ENCODE data around the gene DDA1. TPM values are rescaled to one million over a fixed set of nuclear protein-coding genes. Genes with fewer than 3 reads are reported as not detected.
A peak's percentile ranks its signal among the peaks of the same experiment; 100 is the strongest.
"Not testable (repeated sequence)": the region's sequence is repeated elsewhere in the genome, so short reads cannot be mapped to it uniquely, and the experiment has no call there.

Gene DDA1
- total RNA-seq, 1 donor from 2014 or later = 32.2 TPM

- DNase-seq = no peak
- Histone ChIP-seq H3K4me1 (peaks cover 19% of the 10 kb centered on the region), H3K27ac (no peak overlapping the region), H3K4me3 (no peak overlapping the region), H3K36me3 (no peaks in the 10 kb centered on the region), H3K9me3 (no peaks in the 10 kb centered on the region), H3K27me3 (ENCODE audit: low read depth) (no peaks in the 10 kb centered on the region)
- ATAC-seq = no peak
- TF ChIP-seq CTCF (IDR thresholded peaks at IDR 0.05) = no peak
- intact Hi-C loops (cut with DNase I) = no loop called here
These were observed 44.0 kb downstream of the DDA1 start for GRCh38 chr19:17353386-17353785.

- intact Hi-C loops (cut with DNase I) = no loop called here
- Histone ChIP-seq H3K27me3 (ENCODE audit: low read depth) (no peaks in the 10 kb centered on the region), H3K4me1 (no peaks in the 10 kb centered on the region), H3K4me3 (no peak overlapping the region), H3K27ac (peak overlapping the region; percentile 54), H3K36me3 (no peaks in the 10 kb centered on the region), H3K9me3 (no peaks in the 10 kb centered on the region)
- DNase-seq (no peak), ATAC-seq (no peak)
- TF ChIP-seq CTCF (IDR thresholded peaks at IDR 0.05) = no peak
These were observed 47.8 kb downstream of the DDA1 start for GRCh38 chr19:17357078-17357666.

GRCh38 chr19:17357724-17358123 is 48.4 kb downstream of the DDA1 start:
- Histone ChIP-seq H3K4me3 (no peak overlapping the region), H3K36me3 (no peaks in the 10 kb centered on the region), H3K27me3 (ENCODE audit: low read depth) (no peaks in the 10 kb centered on the region), H3K4me1 (no peaks in the 10 kb centered on the region), H3K27ac (peak overlapping the region; percentile 54), H3K9me3 (no peaks in the 10 kb centered on the region)
- DNase-seq = no peak
- TF ChIP-seq CTCF (IDR thresholded peaks at IDR 0.05) = no peak
- intact Hi-C loops (cut with DNase I) = no loop called here
- peak; percentile 81 to 95 for ATAC-seq

- Histone ChIP-seq H3K9me3 (no peaks in the 10 kb centered on the region), H3K4me3 (no peak overlapping the region), H3K27ac (peak overlapping the region; percentile 54), H3K4me1 (no peaks in the 10 kb centered on the region), H3K36me3 (no peaks in the 10 kb centered on the region), H3K27me3 (ENCODE audit: low read depth) (no peaks in the 10 kb centered on the region)
- intact Hi-C loops (cut with DNase I) = no loop called here
- DNase-seq = no peak
- TF ChIP-seq CTCF (IDR thresholded peaks at IDR 0.05) = no peak
- peak; percentile 64 to 71 for ATAC-seq
These were observed 49.0 kb downstream of the DDA1 start for GRCh38 chr19:17358395-17358794.

GRCh38 chr19:17359905-17360800 is 50.8 kb downstream of the DDA1 start:
- intact Hi-C loops (cut with DNase I) = no loop called here
- no peak for TF ChIP-seq CTCF (IDR thresholded peaks at IDR 0.05)
- H3K4me3 ChIP-seq = no peak overlapping the region

GRCh38 chr19:17363852-17364605 is 54.7 kb downstream of the DDA1 start:
- H3K36me3 ChIP-seq; DNase-seq; H3K27me3 ChIP-seq (ENCODE audit: low read depth); H3K4me3 ChIP-seq; H3K27ac ChIP-seq; H3K9me3 ChIP-seq; ATAC-seq; H3K4me1 ChIP-seq; intact Hi-C loops (cut with DNase I): not testable (repeated sequence)

More at GRCh38 chr19:17359905-17360800, 50.8 kb downstream of the DDA1 start:
- no peaks in the 10 kb centered on the region for H3K36me3 ChIP-seq
- H3K4me1 ChIP-seq = no peaks in the 10 kb centered on the region
- H3K9me3 ChIP-seq = no peaks in the 10 kb centered on the region
- no peaks in the 10 kb centered on the region for H3K27me3 ChIP-seq (ENCODE audit: low read depth)
- DNase-seq (no peak), ATAC-seq (no peak)
- no peak overlapping the region for H3K27ac ChIP-seq
